Measurements from ENCODE around the gene ARHGAP32. TPM values are rescaled to one million over a fixed set of nuclear protein-coding genes. Genes with fewer than 3 reads are reported as not detected.

The ARHGAP32 gene
- total RNA-seq, 1 experiment from 2014 or later: 9.3 TPM

GRCh38 chr11:128956401-128957201, 235.5 kb downstream of the ARHGAP32 start:
- DNase-seq (ENCODE audit: low read depth): peak; percentile 69

- no peak for DNase-seq (ENCODE audit: low read depth)
These were observed 236.5 kb downstream of the ARHGAP32 start for GRCh38 chr11:128955636-128956035.

- DNase-seq (ENCODE audit: low read depth): no peak
These were observed 239.0 kb downstream of the ARHGAP32 start for GRCh38 chr11:128953151-128953550.

GRCh38 chr11:128949791-128950454, 242.2 kb downstream of the ARHGAP32 start:
- DNase-seq (ENCODE audit: low read depth): no peak

GRCh38 chr11:128948583-128948982, 243.5 kb downstream of the ARHGAP32 start:
- DNase-seq (ENCODE audit: low read depth): no peak

GRCh38 chr11:128947773-128948172, 244.4 kb downstream of the ARHGAP32 start:
- no peak for DNase-seq (ENCODE audit: low read depth)

- DNase-seq (ENCODE audit: low read depth): no peak
These were observed 245.5 kb downstream of the ARHGAP32 start for GRCh38 chr11:128946648-128947047.

- no peak for DNase-seq (ENCODE audit: low read depth)
These were observed 248.6 kb downstream of the ARHGAP32 start for GRCh38 chr11:128943428-128943976.

- DNase-seq (ENCODE audit: low read depth): no peak
These were observed 249.2 kb downstream of the ARHGAP32 start, which contains the start of gene TP53AIP1 for GRCh38 chr11:128942817-128943427. Gene TP53AIP1, minus strand, starts transcription at chr11:128942871. Its CDS starts 5,053 bp downstream, at chr11:128937818.

- DNase-seq (ENCODE audit: low read depth): no peak
These were observed 249.9 kb downstream of the ARHGAP32 start for GRCh38 chr11:128942272-128942612.

GRCh38 chr11:128941573-128942271, 250.4 kb downstream of the ARHGAP32 start:
- DNase-seq (ENCODE audit: low read depth): no peak

GRCh38 chr11:128941110-128941509, 251.0 kb downstream of the ARHGAP32 start:
- DNase-seq (ENCODE audit: low read depth): no peak

GRCh38 chr11:128940603-128941002, 251.5 kb downstream of the ARHGAP32 start:
- DNase-seq (ENCODE audit: low read depth): no peak

GRCh38 chr11:128940156-128940555, 252.0 kb downstream of the ARHGAP32 start:
- no peak for DNase-seq (ENCODE audit: low read depth)

- DNase-seq (ENCODE audit: low read depth): peak; percentile 76
These were observed 252.5 kb downstream of the ARHGAP32 start for GRCh38 chr11:128939591-128939990.

GRCh38 chr11:128938156-128938885, 253.8 kb downstream of the ARHGAP32 start:
- no peak for DNase-seq (ENCODE audit: low read depth)

GRCh38 chr11:128937480-128937879, 254.6 kb downstream of the ARHGAP32 start:
- DNase-seq (ENCODE audit: low read depth): no peak

GRCh38 chr11:128936606-128937251, 255.4 kb downstream of the ARHGAP32 start:
- DNase-seq (ENCODE audit: low read depth): no peak

GRCh38 chr11:128934926-128935325, 257.2 kb downstream of the ARHGAP32 start:
- no peak for DNase-seq (ENCODE audit: low read depth)

GRCh38 chr11:128934351-128934750, 257.8 kb downstream of the ARHGAP32 start:
- no peak for DNase-seq (ENCODE audit: low read depth)

Data from LHCN-M2 (cell line).